Retinal pigment epithelial cell (primary cell): ENCODE data around the gene DDAH2.
A peak's percentile ranks its signal among the peaks of the same experiment; 100 is the strongest.

ENCODE experiments used
- DNase-seq: peaks from one replicate; pipeline ENCODE4 v3.0.0-alpha.2; 2010; ENCODE audit warnings: low read depth
- H3K4me3 ChIP-seq: 2 replicates; pipeline ENCODE4 v1.5.1; 2011; ENCODE audit warnings: mild to moderate bottlenecking, low read length, control low read depth, moderate library complexity
- CTCF ChIP-seq: conservative IDR thresholded peaks from 2 replicates; pipeline ENCODE4 v1.5.1; 2011; ENCODE audit warnings: low read depth, low read length, control low read depth, inconsistent platforms

Gene DDAH2

GRCh38 chr6:31702819-31703716, 26.0 kb downstream of the DDAH2 start, which contains the start of gene ABHD16A:
ABHD16A (minus strand) TSS chr6:31703324; CDS start chr6:31703281, 43 bp downstream.
- peak; percentile 94 for DNase-seq
- no peak for TF ChIP-seq CTCF
- H3K4me3 ChIP-seq, result peak within 1 kb of the TSS; percentile 97

- TF ChIP-seq CTCF, result no peak
- peak overlapping the region; percentile 97 for H3K4me3 ChIP-seq
- DNase-seq, result no peak
Measured at GRCh38 chr6:31702405-31702818, 26.7 kb downstream of the DDAH2 start.

- TF ChIP-seq CTCF, result no peak
- DNase-seq, result no peak
- peak overlapping the region; percentile 97 for H3K4me3 ChIP-seq
Measured at GRCh38 chr6:31701666-31702404, 27.3 kb downstream of the DDAH2 start.

GRCh38 chr6:31700740-31701401, 28.2 kb downstream of the DDAH2 start:
- no peak for TF ChIP-seq CTCF
- no peak for DNase-seq
- no peak overlapping the region for H3K4me3 ChIP-seq

GRCh38 chr6:31697555-31697954, 31.5 kb downstream of the DDAH2 start:
- no peak for DNase-seq
- no peak for TF ChIP-seq CTCF

GRCh38 chr6:31693535-31693934, 35.6 kb downstream of the DDAH2 start:
- TF ChIP-seq CTCF, result no peak
- DNase-seq, result no peak
- H3K4me3 ChIP-seq, result no peak overlapping the region

More at GRCh38 chr6:31697555-31697954, 31.5 kb downstream of the DDAH2 start:
- no peak overlapping the region for H3K4me3 ChIP-seq
